Ovary (tissue), 9 donors: ENCODE measurements around the gene ERCC6L2. TPM values are rescaled to one million over a fixed set of nuclear protein-coding genes. Genes with fewer than 3 reads are reported as not detected.

ENCODE experiments used
- DNase-seq, 5 donors: peaks; one replicate each; pipeline ENCODE4 v3.0.0-alpha.2; 2019 to 2020
- H3K27ac ChIP-seq, 2 donors: fragments of 200-600 bp; one replicate each; pipeline versions ENCODE4 v1.5.1 to v1.8.0; 2019 to 2022
- H3K27me3 ChIP-seq: fragments of 200-600 bp; one replicate; pipeline ENCODE4 v1.8.0; 2022
- H3K36me3 ChIP-seq: fragments of 200-600 bp; sonication (generic); one replicate; pipeline ENCODE4 v1.5.1; 2019
- H3K4me1 ChIP-seq: one replicate; pipeline ENCODE4 v1.8.1; 2013; ENCODE audit warnings: mild to moderate bottlenecking, moderate library complexity; ENCODE audit not compliant: insufficient read depth
- H3K4me3 ChIP-seq: fragments of 200-600 bp; sonication (generic); one replicate; pipeline ENCODE4 v1.5.1; 2017
- H3K9me3 ChIP-seq, 2 donors: fragments of 200-600 bp in 1 of 2; sonication (generic) in 1 of 2; one replicate each; pipeline versions ENCODE4 v1.5.1 to v1.8.1; 2013 to 2019; ENCODE audit warnings: mild to moderate bottlenecking in 1 of 2, moderate library complexity in 1 of 2
- CTCF ChIP-seq, 3 donors: fragments of 450-650 bp in 2 of 3; fragments of 200-600 bp in 1 of 3; IDR thresholded peaks; one replicate each; pipeline versions ENCODE4 v1.5.1 to v1.8.0; 2016 to 2022; ENCODE audit warnings: antibody characterized with exemption in 3 of 3, mild to moderate bottlenecking in 1 of 3
- EP300 ChIP-seq: sonication (generic); formaldehyde crosslinking; IDR thresholded peaks from one replicate; pipeline ENCODE4 v1.6.1; 2017; ENCODE audit warnings: antibody characterized with exemption
- POLR2A ChIP-seq: fragments of 450-650 bp; IDR thresholded peaks from one replicate; pipeline ENCODE4 v1.6.1; 2017; ENCODE audit warnings: antibody characterized with exemption, mild to moderate bottlenecking, moderate library complexity
- WGBS, 3 donors: extraction: QIAGEN DNeasy Blood & Tissue Kit in 1 of 3; methylation state at CpG; one replicate each; pipeline versions ENCODE4 v1.1.5 to v1.1.7; 2013 to 2017; 5-methylcytosine and 5-hydroxymethylcytosine counted together
- intact Hi-C, 4 donors: fragments of 100-400 bp; cut with DNase I; formaldehyde crosslinking; loops; one replicate each; pipeline versions ENCODE4 v1.11.0 to v1.15.1; 2022 to 2023
- polyA plus RNA-seq, 2 donors: library from polyadenylated mRNA; stranded (reverse); fragments of 200-250 nt in 1 of 2; fragments of 350-450 nt in 1 of 2; fragmentation: Illumina TruSeq in 1 of 2; extraction: RNeasy Lipid Tissue Mini Kit (QIAGEN cat#74804) in 1 of 2; gene quantifications; one replicate each; pipeline ENCODE4 v1.2.3, GENCODE V29; 2013 to 2014
- total RNA-seq, 7 donors: library from RNA; depleted of rRNA in 2 of 7; stranded (reverse); fragments of >200 nt in 2 of 7; fragmentation: NEBNext Ultra II Directional in 3 of 7; extraction: Animal tissue kit (Norgen Biotek cat#: 25700) in 3 of 7; gene quantifications; one replicate each; pipeline versions ENCODE4 v1.1.0 to v1.2.4, GENCODE V29; 2016 to 2023
- donor health status: DM: no; HTN: no; CAD: no; lungs with moderate emphysema.
- donor health status: DM: no; HTN: no; CAD: no.
- donor health status: Bipolar disorder and iron deficiency.
- donor health status: DM: yes; HTN: yes; CAD: no.
- donor health status: DM: no; HTN: no; CAD: no.
- donor health status: DM: yes; HTN: yes; CAD: no.

ERCC6L2 gene
- total and polyA plus RNA-seq, 9 donors, result 16.7 to 78.3 (median 57.2) TPM

GRCh38 chr9:95870906-95871305 lies 4.6 kb upstream of the ERCC6L2 start:
- DNase-seq, result no peak
- H3K27me3 ChIP-seq, result no peaks in the 10 kb centered on the region
- no peak overlapping the region for H3K4me3 ChIP-seq
- intact Hi-C loops, result loop anchor here in 2 of 4 donors (10.0 kb wide), 3 partner anchors 96 to 366 kb away; no protein-coding TSS in a partner anchor
- WGBS, 3 donors, result 93 to 96% (median 94%) methylated on average over 1 of the region's 1 CpG
- no peaks in the 10 kb centered on the region for H3K36me3 ChIP-seq
- no peaks in the 10 kb centered on the region for H3K9me3 ChIP-seq
- no peak overlapping the region for H3K27ac ChIP-seq
- H3K4me1 ChIP-seq, result peaks cover 6% of the 10 kb centered on the region
- no peak for TF ChIP-seq POLR2A
- TF ChIP-seq CTCF (IDR thresholded peaks at IDR 0.05), result no peak
- no peak for TF ChIP-seq EP300

GRCh38 chr9:95874303-95874988 lies 1.0 kb upstream of the ERCC6L2 start:
- intact Hi-C loops, result loop anchor here in 2 of 4 donors (10.0 kb wide), 3 partner anchors 100 to 370 kb away; no protein-coding TSS in a partner anchor
- WGBS, 3 donors, result 15 to 23% (median 19%) methylated on average over 10 of the region's 10 CpGs
- TF ChIP-seq EP300 (no peak), POLR2A (no peak), CTCF (IDR thresholded peaks at IDR 0.05) (no peak)
- no peak for DNase-seq
- Histone ChIP-seq H3K27me3 (no peaks in the 10 kb centered on the region), H3K36me3 (no peaks in the 10 kb centered on the region), H3K4me3 (no peak overlapping the region), H3K4me1 (peaks cover 9% of the 10 kb centered on the region), H3K9me3 (no peaks in the 10 kb centered on the region), H3K27ac (peak overlapping the region in 1 of 2 donors; percentile 96)

GRCh38 chr9:95874989-95875304 lies 544 bp upstream of the ERCC6L2 start:
- 0 to 1% (median 0%) methylated on average over 20 of the region's 20 CpGs for WGBS, 3 donors
- intact Hi-C loops, result loop anchor here in 2 of 4 donors (10.0 kb wide), 3 partner anchors 100 to 370 kb away; no protein-coding TSS in a partner anchor
- DNase-seq, result peak; percentile 56 to 77 (median 61)

GRCh38 chr9:95876138-95876444 lies 600 bp downstream of the ERCC6L2 start:
- Histone ChIP-seq H3K4me1 (peaks cover 9% of the 10 kb centered on the region), H3K4me3 (no peak overlapping the region), H3K27me3 (no peaks in the 10 kb centered on the region), H3K36me3 (no peaks in the 10 kb centered on the region), H3K27ac (peak overlapping the region; percentile 92 to 96), H3K9me3 (no peaks in the 10 kb centered on the region)
- intact Hi-C loops, result loop anchor here in 2 of 4 donors (10.0 kb wide), 3 partner anchors 101 to 371 kb away; no protein-coding TSS in a partner anchor
- 0 to 1% (median 1%) methylated on average over 9 of the region's 9 CpGs for WGBS, 3 donors
- DNase-seq, result no peak
- TF ChIP-seq POLR2A, result no peak
- TF ChIP-seq CTCF (IDR thresholded peaks at IDR 0.05), result no peak
- no peak for TF ChIP-seq EP300

More at GRCh38 chr9:95874989-95875304, 544 bp upstream of the ERCC6L2 start:
- H3K4me3 ChIP-seq, result no peak overlapping the region
- no peaks in the 10 kb centered on the region for H3K27me3 ChIP-seq
- peak overlapping the region; percentile 92 to 96 for H3K27ac ChIP-seq
- no peaks in the 10 kb centered on the region for H3K36me3 ChIP-seq
- H3K4me1 ChIP-seq, result peaks cover 9% of the 10 kb centered on the region
- no peak for TF ChIP-seq POLR2A
- no peak for TF ChIP-seq EP300
- TF ChIP-seq CTCF (IDR thresholded peaks at IDR 0.05), result no peak
- H3K9me3 ChIP-seq, result no peaks in the 10 kb centered on the region
